ENCODE measurements around the gene SURF4.
"Not testable (repeated sequence)": the region's sequence is repeated elsewhere in the genome, so short reads cannot be mapped to it uniquely, and the experiment has no call there.

The SURF4 gene

DNA sequence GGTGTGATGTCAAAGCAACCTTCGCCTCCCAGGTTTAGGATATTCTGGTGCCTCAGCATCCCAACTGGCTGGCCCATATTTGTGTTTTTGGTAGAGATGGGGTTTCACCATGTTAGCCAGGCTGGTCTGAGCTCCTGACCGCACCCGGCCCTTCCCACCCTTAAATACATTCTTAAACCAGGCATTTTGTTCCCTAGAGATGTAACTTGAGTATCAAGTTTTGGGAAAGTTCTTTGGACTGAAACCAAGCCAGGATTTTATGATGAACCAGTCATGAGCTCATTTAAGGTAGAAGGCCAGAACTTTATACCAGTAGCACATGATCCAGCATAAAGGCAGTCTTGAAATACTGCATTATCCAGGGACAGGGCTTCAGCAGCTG lies 24.3 kb downstream of the SURF4 start:
- FAIRE-seq, result no peak

DNA sequence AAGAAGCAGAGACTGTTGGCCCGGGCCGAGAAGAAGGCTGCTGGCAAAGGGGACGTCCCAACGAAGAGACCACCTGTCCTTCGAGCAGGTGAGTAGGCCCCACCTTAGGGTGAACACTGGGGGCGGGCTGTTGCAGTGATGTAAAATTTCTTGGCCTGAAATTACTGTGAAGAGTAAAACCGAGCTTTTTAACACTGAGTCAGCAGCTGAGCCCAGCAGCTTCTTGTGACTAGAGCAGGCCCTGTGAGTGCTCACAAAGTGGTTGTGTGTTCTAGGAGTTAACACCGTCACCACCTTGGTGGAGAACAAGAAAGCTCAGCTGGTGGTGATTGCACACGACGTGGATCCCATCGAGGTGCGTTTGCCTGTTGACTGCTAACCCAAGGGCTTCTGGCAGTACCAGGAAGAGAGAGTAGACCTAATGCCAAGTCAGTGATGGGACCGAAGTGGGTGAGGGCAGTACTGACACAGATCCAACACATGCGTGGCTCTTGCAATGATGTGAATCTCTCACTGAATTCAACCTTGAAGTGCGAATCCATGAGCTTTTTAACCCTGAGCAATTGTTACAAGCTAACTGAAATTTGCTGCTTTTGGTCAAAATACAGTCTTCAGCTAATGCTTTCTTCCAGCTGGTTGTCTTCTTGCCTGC lies 25.8 kb downstream of the SURF4 start:
- no peak for FAIRE-seq

DNA sequence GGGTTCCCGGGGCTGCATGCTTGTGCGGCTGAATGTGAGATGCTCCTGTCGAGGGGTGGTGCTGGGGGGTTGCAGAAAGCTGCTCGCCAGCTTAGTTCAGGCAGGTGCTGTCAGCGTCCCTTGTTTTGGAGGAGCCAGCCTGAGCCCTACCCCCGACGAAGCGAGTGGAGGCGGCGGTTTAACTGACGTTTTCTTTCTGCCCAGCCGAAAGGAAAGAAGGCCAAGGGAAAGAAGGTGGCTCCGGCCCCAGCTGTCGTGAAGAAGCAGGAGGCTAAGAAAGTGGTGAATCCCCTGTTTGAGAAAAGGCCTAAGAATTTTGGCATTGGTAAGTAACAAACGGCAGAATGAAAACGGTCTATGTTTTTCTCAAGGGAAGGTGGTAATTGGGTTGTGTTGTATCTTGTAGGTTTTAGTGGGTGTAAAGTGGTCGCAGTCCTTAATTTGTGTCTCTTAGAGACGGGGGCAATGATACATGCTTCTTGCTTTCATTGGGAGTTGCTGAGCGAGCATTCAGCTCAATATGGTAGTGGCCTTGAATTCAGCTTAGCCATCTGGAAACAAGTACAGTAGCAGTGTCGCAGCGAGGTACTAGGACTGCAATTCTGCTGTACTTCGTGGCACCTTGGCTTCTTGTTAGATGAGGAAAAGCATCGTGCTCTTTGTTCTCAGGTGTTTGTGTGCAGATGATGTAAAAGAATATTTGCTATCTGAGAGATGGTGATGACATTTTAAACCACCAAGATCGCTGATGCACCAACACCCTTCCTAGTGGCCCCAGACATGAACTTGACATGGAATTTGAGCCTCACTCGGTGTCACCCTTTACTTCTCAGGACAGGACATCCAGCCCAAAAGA lies 26.9 kb downstream of the SURF4 start:
- no peak for FAIRE-seq

DNA sequence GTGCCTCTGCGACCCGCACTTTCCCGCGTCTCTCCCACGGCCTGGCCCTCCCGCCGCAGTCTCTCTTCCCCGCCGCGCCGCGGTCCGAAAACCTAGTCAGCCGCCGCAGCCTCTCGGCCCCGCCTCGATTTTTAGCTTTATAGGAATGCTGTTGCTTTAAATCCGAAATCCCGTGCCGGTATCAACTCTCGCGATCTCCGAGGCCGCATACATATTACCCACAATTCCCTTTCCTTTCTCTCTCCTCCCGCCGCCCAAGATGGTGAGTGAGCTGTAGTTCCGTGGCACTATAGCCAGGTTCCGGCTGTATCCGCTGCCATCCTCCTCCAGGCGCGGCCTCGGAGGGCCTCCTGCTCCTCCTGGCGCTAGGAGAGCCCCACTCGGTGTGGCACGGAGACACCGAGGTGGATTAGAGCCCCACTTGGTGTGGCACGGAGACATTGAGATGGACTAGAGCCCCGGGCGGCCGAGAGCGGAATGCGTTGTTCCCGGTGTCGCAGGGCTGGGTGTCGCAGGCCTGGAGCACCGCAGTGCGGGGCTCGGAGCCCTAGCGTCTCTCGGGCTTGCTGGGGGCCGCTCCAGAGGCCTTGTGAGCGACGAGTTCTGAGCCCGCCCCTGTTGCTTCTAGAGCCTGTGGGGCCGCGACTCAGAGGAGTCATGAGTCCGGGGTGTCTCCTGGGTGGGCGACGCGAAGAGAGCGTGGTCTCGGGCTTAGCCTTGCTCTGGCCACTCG lies 27.7 kb downstream of the SURF4 start, which contains the start of the genes MED22 and RPL7A:
Gene MED22, minus strand, starts transcription at position 147 of the 733 bp plus-strand sequence. CDS start 1,469 bp downstream, outside the sequence.
Gene RPL7A, plus strand, starts transcription at position 234 of the 733 bp plus-strand sequence. Its CDS starts 26 bp downstream, at position 260.
- no peak for FAIRE-seq

DNA sequence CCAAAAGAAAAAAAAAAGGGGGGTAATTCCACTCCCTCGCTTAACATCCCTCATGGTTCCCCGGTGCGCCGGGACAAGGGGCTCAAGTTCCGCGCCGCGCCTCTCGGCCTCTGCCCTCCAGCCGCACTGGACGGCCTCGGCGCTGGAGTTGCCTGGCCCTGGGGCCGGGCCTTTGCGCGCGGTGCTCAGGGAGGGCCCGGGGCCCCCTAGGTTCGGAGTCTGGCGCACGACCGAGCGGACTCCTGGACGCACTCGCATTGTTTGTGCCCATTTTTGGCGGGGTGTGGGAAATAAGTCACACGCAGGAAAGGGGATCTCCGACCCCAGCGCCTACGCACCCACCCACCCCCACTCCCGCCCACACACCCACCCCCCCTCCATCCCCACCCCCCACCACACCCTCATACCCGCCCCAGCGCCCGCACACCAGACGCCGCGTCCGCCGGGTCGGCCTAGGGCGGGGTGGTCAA lies 28.3 kb downstream of the SURF4 start:
- no peak for FAIRE-seq

DNA sequence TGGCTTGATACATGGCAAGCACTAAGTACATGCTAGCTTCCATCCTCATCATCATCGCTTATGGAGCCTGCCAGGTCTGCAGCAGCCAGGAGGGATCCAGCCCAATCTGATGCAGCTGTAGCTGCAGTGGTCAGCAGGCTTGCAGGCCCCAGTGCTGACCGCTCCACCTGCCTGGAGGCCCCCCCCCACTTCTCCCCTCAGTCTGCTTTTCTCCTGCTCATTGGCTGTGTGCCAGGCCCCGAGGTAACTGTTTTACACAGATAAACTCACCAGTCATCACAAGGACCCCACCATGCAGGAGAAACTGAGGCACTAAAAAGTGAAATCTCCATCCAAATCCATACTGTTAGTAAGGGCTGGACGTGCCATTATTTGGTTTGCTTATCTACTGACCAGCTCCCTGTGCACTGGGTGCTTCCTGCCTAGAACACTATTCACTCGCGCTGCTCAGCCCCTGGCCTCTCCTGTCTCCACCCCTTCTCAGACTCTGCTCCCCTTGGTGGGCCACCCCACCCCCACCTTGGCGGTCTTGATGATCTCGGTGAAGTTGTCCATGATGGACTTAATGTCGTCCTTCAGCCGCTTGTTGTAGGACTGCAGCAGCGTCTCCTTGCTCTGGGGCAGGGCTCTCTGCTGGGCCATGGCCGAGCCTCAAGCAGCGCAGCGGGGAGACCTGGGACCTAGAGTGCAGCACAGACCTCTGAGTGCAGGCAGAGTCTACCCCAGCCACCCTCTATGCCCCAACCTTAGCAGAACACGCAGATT lies 29.7 kb downstream of the SURF4 start:
- FAIRE-seq, result no peak

DNA sequence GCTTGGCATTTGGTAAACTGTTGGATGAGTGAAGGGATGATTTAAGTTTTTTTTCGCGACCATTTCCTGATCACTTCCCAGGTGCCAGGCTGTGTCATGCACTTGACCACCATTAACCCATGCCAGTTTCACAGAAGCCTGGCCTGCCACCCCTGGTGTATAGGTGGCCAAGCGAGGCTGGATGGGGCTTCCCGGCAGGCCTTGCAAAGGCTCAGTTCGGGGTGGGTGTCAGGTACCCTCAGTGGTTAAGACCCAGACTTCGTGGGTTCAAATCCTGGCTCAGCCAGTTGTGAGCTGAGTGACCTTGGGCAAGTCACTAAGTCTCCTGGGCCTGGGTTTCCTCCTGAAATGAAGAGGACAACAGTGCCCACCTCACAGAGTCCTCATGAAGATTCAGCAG lies 30.3 kb downstream of the SURF4 start:
- FAIRE-seq, result no peak

DNA sequence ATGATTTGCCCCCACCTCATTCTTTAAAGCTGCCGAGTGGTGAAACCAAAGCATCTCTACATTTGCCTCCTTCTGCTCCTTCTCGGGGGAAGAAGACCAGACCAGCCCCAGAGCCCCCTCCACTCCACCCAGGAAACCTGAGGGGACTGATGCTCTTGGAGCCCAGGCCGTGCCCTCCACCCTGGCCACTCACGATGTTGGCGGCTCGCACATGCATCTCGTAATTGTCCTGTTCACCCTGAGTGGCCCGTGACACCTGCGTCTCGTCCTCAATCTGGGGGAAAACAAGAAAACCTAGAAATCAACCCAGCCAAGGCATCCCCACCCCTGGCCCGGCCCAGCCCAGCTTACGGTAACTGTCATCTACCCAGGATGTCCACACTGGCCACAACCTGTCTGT lies 30.9 kb downstream of the SURF4 start:
- FAIRE-seq, result no peak

DNA sequence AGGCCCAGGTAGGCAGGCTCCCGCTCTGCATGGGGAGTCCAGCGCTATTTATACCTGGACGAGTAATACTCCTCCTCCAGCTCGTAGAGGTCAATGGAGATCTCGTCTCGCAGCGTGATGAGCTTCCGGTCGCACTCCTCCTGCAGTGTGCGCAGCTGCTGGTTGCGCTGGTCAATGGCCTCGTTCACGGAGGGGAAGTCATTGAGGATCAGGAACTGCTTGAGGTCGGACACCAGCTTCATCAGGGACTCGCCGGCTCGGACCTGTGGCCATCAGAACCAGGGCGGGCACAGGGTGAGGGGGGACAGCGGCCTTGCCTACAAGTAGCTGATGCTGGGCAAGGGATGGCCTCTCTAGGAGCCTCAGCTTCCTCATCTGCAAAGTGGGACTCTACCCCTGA lies 31.8 kb downstream of the SURF4 start:
- no peak for FAIRE-seq

DNA sequence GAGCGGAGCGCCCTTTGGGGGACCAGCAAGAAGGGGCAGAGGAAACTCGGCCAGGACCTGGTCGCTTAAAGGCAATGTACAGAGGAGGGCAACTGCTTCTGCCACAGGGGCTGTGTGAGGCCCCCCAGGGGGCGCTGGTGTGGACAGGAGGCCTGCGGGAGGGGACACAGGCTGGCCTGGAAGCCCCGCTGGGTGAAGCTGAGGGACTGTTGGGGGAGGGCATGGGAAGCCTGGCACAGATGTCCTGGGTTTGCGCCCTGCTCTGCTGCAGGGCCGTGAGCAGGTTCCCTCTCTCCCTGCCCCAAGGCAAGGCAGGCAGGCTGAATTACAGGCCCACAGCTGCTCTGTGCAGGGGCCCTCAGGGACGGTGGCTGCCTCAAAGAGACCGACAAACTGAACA lies 33.3 kb downstream of the SURF4 start:
- no peak for FAIRE-seq

DNA sequence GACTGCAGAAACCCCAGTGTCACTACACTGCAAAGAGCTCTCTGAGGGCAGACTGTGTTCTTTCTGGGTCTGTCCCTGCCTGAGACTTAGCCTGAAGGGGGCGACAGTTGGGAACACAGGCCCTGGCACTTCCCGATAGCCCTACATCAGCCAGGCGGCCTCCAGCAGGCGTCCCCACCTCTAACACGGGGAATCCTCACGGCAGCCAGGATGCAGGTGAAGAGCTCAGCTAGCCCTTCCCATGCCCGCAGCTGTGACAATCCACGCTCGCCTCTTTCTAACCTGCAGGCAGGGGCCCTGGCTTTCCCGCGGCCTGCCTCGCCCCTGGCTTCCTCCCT lies 33.8 kb downstream of the SURF4 start:
- FAIRE-seq, result no peak

DNA sequence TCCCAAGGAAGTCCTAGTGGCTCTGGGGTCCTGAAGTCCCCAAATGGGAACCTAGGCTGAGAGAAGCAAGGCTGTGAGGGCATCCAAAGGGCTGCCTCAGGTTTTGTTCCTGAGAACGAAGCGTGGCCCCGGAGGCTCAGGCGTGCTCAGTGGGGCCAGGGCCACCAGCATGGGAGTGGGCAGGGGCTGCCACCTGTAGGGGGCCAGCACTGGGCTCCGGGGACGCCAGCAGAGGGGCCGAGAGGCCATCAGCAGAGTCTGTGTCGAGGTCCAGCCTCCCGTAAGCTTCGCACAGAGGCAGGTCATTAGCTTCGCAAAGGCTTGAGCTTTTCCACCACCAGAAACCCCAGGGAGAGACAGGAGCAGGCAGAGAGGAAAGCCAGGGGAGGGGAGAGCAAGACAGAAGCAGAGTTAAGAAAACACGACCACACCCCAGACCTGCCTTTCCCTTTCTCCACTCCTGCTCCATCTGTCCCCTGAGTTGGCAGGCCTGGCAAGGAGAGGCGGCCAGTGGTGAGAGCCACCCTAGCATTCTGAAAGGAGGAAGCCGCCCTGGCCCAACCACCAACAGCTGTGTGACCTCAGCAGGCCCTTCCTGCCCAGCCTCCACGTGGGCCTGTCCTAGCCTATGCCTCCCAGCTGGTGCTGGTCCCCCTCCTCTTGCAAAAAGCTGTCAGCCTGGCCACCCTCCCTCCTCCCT lies 34.3 kb downstream of the SURF4 start:
- FAIRE-seq, result no peak

DNA sequence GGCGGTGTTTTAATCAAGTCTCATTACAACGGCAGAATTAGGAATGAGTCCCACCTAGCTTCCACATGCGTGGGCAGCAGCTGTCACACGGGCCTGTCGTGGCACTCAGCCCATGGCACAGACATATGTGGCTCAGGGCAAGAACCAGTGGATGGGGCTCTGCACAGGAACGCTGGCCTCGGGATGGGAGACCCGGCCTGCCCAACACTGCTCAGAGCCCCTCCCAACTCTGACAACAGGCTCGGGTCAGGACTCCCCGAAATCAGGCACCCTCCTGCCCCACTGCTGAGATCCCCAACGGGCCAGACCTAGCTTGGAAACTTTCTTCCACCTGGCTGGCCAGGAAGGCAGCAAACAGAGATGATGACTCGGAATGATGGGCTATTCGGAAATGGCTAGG lies 34.9 kb downstream of the SURF4 start:
- no peak for FAIRE-seq

DNA sequence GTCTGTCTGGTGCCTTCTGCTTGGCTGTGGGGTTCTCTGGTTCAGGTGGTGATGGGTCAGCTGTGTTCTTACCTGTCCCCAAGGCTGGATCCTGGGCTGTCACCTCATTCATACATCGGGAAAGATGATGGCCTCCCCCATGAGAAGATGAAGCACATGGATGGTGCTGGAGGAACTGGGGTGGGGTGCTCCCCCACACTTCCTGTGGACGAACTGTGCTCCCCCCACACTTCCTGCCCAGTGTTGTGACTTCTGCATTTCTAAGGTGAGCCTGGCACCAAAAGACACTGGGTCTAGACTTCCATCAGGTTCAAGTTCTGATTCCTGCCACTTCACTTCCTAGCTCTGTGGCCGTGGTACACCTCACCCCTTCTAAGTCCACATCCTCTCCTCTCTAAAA lies 35.6 kb downstream of the SURF4 start:
- FAIRE-seq, result no peak

DNA sequence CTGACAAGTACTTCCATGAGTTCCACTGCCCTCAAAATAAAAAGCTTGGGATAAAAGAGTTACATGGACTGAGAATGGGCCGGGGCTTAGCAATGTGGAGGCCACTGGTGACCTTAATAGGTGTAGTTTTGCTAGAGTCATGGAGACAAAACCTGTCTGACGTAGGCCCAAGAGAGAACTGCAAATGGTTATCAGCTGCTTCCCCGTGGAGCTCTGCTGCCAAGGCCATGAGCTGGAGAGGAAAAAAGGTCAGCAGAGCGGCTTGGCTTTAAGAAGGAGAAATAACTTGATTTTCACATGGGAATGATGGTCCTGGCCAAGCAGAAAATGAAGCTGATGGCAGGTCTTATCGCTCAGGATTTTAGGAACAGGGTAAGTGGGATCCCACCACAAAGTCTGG lies 36.2 kb downstream of the SURF4 start:
- FAIRE-seq, result no peak

DNA sequence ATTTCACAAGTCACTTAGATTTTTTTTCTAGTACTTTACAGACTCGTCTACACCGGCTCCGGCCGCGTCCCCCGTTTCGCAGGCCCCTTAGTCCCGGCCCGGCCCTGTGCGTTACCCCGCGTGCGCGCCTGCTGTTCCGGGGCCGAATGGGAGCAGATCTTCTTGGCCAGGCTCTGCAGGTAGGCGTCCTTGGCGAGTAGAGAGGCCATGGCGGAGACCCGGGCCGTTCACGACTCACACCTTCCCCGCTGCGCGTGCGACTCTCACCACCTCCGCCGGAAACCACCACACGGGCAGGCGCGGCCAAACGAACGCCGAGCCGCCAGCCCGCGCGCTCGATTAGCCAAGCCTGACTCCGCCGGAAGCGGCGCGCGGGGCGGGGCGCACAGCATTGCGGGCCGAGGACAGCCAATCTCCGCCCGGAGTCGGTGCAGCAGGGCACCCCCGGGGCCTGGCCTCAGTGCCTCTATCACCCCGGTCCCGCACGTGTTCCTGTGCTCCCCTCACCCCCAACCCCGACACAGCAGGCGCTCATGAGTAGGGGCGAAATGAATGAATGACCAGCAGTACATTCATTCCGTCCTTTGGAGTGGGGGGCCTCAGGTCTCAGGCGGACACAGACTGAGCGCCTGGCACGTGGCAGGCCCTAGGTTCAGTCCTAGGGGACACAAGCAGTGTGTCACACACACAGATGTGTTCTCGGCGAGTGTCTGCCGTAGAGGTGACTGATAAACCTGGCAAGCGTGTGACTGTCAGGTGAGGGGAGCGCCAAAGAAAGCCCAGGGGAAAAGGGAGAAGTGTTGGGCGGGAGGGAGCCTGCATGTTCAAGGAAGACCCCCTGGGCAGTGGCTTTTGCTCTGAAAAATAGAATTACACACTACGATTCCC lies 39.7 kb downstream of the SURF4 start, which contains the start of gene SURF6:
Gene SURF6, minus strand, starts transcription at position 265 of the 888 bp plus-strand sequence. Its CDS starts 56 bp downstream, at position 209.
- no peak for FAIRE-seq

DNA sequence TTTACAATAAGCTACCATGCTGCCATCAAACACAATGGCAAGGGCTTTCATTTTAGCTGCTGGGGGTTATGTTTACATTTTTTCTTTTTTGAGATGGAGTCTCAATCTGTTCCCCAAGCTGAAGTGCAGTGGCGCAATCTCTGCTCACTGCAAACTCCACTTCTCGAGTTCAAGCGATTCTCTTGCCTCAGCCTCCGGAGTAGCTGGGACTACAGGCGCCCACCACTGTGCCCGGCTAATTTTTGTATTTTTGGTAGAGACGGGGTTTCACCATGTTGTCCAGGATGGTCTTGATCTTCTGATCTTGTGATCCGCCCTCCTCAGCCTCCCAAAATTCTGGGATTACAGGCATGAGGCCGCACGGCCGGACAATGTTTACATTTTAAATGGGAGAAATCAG lies 41.0 kb downstream of the SURF4 start:
- not testable (repeated sequence) for FAIRE-seq

DNA sequence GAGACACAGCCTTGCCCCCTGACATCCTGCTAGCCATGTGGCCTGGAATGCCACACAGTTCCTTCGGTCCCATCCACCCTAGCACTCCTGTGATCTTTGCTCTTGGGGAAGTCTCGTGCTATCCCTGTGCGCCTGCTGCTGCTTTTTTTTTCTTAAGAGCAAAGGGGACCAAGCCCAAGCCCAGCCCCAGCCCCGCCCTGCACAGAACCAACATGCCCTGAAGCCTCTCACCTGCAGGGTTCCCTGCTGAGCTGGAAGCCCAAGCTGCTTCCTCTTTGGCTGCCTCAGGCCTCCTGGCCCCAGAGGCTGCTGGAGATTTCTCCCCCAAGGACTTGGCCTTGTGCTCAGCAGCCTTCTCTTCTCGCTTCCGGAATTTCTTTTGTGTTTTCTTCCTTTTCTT lies 41.7 kb downstream of the SURF4 start:
- no peak for FAIRE-seq

DNA sequence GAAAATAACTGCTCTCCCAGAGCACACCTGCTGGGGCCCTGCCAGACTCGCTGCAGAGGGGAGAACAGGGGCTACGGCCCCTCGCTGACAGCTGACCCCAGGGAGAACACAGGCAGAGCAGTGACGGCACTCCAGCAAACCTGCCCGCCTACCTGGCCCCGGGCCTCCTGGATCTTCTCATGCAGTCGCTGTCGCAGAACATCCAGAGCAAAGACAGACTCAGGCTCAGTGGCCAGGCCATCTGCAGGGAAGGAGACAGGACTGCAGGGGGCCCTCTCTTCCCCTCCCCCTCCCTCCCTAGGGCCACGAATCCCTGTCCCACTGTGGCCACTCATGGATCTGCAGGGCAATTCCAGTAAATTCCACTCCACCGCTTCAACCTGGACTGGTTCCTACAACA lies 42.3 kb downstream of the SURF4 start:
- FAIRE-seq, result no peak

DNA sequence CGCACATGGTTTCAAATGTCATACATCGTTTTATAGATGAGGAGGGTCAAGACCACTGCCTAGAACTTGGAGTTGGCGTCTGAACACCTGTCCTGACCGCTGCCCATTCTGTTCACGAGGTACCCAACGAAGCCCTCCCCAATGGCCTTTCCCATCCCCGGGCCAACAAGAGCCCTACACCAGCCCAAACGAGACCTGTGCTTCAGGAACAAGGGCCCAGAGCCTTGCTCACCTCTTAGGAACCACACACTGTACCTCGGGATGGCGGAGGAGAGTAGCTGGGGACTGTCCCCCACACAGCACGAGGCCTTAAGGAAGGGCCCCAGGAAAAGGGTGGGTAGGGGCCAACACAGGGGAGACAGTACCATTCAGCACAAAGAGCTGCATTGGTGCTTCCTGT lies 42.8 kb downstream of the SURF4 start:
- FAIRE-seq, result no peak

DNA sequence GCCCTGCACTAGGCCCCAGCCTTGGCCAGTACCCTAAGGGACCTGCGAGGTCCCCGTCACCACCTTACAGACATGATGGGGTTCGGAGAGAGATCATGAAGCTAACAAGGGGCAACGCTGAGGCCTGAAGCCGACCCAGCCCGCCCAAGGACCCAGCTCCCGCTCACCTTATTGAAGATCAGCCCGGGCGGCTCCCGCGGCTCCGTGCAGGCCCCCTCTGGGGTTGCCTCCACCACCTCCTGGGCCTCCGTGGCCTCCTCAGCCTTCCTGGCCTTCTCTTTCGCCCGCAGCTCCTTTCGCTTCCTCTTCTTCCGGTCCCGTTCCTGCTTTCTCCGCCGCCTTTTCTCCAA lies 43.5 kb downstream of the SURF4 start:
- no peak for FAIRE-seq
